ENCODE data around the gene CEP89.
"Not testable (repeated sequence)": the region's sequence is repeated elsewhere in the genome, so short reads cannot be mapped to it uniquely, and the experiment has no call there.

- not testable (repeated sequence) for TF ChIP-seq POLR2A, CTCF (IDR thresholded peaks at IDR 0.05)
Observed at GRCh38 chr19:33002126-33002865, 30.5 kb upstream of the CEP89 start.
